ENCODE data around the gene CPEB1.

DNA sequence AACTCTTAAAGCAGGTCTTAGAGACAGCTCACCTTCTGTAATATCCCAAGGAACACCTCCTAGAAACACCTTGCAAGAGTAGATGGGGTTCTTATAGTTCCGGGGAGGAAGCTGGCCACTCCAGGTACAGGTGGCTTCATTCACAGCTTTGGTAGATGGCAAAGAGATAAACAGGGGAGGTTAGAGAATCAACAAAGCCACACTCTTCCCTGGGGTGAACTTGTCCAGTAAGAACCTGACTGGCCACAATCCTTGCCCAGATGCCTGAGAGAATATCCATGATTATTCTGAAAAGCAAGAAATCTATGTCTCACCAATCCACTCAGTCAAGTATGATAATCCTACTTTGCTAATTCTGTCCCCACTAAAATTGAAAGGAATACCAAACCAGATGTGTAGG is 93.3 kb downstream of the CPEB1 start:
- TF ChIP-seq, protein P1, sequence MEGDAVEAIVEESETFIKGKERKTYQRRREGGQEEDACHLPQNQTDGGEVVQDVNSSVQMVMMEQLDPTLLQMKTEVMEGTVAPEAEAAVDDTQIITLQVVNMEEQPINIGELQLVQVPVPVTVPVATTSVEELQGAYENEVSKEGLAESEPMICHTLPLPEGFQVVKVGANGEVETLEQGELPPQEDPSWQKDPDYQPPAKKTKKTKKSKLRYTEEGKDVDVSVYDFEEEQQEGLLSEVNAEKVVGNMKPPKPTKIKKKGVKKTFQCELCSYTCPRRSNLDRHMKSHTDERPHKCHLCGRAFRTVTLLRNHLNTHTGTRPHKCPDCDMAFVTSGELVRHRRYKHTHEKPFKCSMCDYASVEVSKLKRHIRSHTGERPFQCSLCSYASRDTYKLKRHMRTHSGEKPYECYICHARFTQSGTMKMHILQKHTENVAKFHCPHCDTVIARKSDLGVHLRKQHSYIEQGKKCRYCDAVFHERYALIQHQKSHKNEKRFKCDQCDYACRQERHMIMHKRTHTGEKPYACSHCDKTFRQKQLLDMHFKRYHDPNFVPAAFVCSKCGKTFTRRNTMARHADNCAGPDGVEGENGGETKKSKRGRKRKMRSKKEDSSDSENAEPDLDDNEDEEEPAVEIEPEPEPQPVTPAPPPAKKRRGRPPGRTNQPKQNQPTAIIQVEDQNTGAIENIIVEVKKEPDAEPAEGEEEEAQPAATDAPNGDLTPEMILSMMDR (conservative IDR thresholded peaks at IDR 0.05) = no peak
- no peak for TF ChIP-seq ZFX (IDR thresholded peaks at IDR 0.05)

Data from C4-2B (cell line).